ENCODE results near the gene CYP46A1.

Gene CYP46A1

GRCh38 chr14:99678198-99678597 lies 5.9 kb upstream of the CYP46A1 start:
- Histone ChIP-seq H3K36me3 (ENCODE audit: control insufficient read depth in 4 of 4, insufficient read depth in 4 of 4, low read length in 3 of 4) (no peaks in the 10 kb centered on the region), H3K4me3 (ENCODE audit: control insufficient read depth in 1 of 7, extremely low read depth in 1 of 7, insufficient read depth in 4 of 7, low read depth in 2 of 7, low read length in 6 of 7) (no peak overlapping the region), H3K9me3 (ENCODE audit: control extremely low read depth in 1 of 5, control insufficient read depth in 4 of 5, insufficient read depth in 2 of 5, low read depth in 1 of 5, low read length in 4 of 5) (peaks cover 0 to 24% (median 9%) of the 10 kb centered on the region in 5 experiments), H3K4me1 (ENCODE audit: control extremely low read depth in 1 of 4, control insufficient read depth in 4 of 4, insufficient read depth in 4 of 4, low read length in 3 of 4) (peaks cover 0 to 5% (median 4%) of the 10 kb centered on the region in 4 experiments), H3K27ac (ENCODE audit: insufficient read depth in 1 of 2, low read depth in 1 of 2, low read length in 2 of 2, poor library complexity in 1 of 2, severe bottlenecking in 2 of 2) (no peak overlapping the region), H3K27me3 (replicated peaks in 2 of 5; ENCODE audit: control insufficient read depth in 4 of 5, insufficient read depth in 5 of 5, low read length in 4 of 5) (peaks cover 0 to 50% (median 7%) of the 10 kb centered on the region in 5 experiments)
- DNase-seq = no peak
- POLR2A ChIA-PET = no interaction called here
- CTCF ChIA-PET = interaction anchor here (1.0 to 1.5 kb wide), 3 partner anchors 10 to 17 kb away, joined by 3 to 5 read pairs (median 4); no protein-coding TSS in a partner anchor
- 100% methylated on average over 3 of the region's 6 CpGs for WGBS (ENCODE audit: insufficient coverage)

- Histone ChIP-seq H3K4me1 (ENCODE audit: control extremely low read depth in 1 of 4, control insufficient read depth in 4 of 4, insufficient read depth in 4 of 4, low read length in 3 of 4) (peaks cover 0 to 10% (median 8%) of the 10 kb centered on the region in 4 experiments), H3K36me3 (ENCODE audit: control insufficient read depth in 4 of 4, insufficient read depth in 4 of 4, low read length in 3 of 4) (no peaks in the 10 kb centered on the region), H3K4me3 (ENCODE audit: control insufficient read depth in 1 of 7, extremely low read depth in 1 of 7, insufficient read depth in 4 of 7, low read depth in 2 of 7, low read length in 6 of 7) (no peak overlapping the region), H3K9me3 (ENCODE audit: control extremely low read depth in 1 of 5, control insufficient read depth in 4 of 5, insufficient read depth in 2 of 5, low read depth in 1 of 5, low read length in 4 of 5) (peaks cover 0 to 24% (median 9%) of the 10 kb centered on the region in 5 experiments), H3K27ac (ENCODE audit: insufficient read depth in 1 of 2, low read depth in 1 of 2, low read length in 2 of 2, poor library complexity in 1 of 2, severe bottlenecking in 2 of 2) (no peak overlapping the region), H3K27me3 (replicated peaks in 2 of 5; ENCODE audit: control insufficient read depth in 4 of 5, insufficient read depth in 5 of 5, low read length in 4 of 5) (peaks cover 0 to 47% (median 6%) of the 10 kb centered on the region in 5 experiments)
- no peak for DNase-seq
- CTCF ChIA-PET = interaction anchor here (0.6 to 1.9 kb wide), 5 partner anchors 10 to 207 kb away, joined by 3 to 7 read pairs (median 4); no protein-coding TSS in a partner anchor
- 100% methylated on average over 2 of the region's 2 CpGs for WGBS (ENCODE audit: insufficient coverage)
- POLR2A ChIA-PET = interaction anchor here (0.6 kb wide), 1 partner anchor 267 kb away, joined by 3 read pairs; no protein-coding TSS in a partner anchor
These were observed 5.0 kb upstream of the CYP46A1 start for GRCh38 chr14:99679111-99679510.

DNA sequence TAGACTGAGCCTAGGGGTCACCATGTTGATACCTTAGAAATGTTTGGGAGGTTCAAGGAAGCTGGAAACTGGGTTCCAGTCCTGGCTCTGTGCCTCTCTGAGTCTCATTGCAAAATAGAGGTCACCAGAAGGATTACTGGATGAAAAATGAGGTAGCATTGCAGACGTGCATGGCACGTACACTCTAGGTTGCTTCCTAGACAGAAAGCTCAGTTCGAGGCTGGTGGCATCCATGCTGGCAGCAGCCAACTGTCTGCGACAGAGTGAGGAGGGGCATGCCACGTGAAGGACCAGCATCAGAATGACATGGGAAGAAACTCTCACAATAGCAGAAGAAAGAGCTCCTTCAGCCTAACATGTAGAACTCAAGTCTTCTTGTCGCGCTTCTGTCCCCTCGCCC lies 4.6 kb upstream of the CYP46A1 start:
- POLR2A ChIA-PET = interaction anchor here (0.6 kb wide), 1 partner anchor 266 kb away, joined by 3 read pairs; no protein-coding TSS in a partner anchor
- no peak for DNase-seq
- Histone ChIP-seq H3K27me3 (replicated peaks in 2 of 5; ENCODE audit: control insufficient read depth in 4 of 5, insufficient read depth in 5 of 5, low read length in 4 of 5) (peaks cover 0 to 44% (median 4%) of the 10 kb centered on the region in 5 experiments), H3K27ac (ENCODE audit: insufficient read depth in 1 of 2, low read depth in 1 of 2, low read length in 2 of 2, poor library complexity in 1 of 2, severe bottlenecking in 2 of 2) (no peak overlapping the region), H3K4me1 (ENCODE audit: control extremely low read depth in 1 of 4, control insufficient read depth in 4 of 4, insufficient read depth in 4 of 4, low read length in 3 of 4) (peaks cover 0 to 13% (median 11%) of the 10 kb centered on the region in 4 experiments), H3K9me3 (ENCODE audit: control extremely low read depth in 1 of 5, control insufficient read depth in 4 of 5, insufficient read depth in 2 of 5, low read depth in 1 of 5, low read length in 4 of 5) (peaks cover 0 to 24% (median 9%) of the 10 kb centered on the region in 5 experiments), H3K36me3 (ENCODE audit: control insufficient read depth in 4 of 4, insufficient read depth in 4 of 4, low read length in 3 of 4) (no peaks in the 10 kb centered on the region), H3K4me3 (ENCODE audit: control insufficient read depth in 1 of 7, extremely low read depth in 1 of 7, insufficient read depth in 4 of 7, low read depth in 2 of 7, low read length in 6 of 7) (no peak overlapping the region)
- WGBS (ENCODE audit: insufficient coverage) = 91% methylated on average over 8 of the region's 8 CpGs
- CTCF ChIA-PET = interaction anchor here (1.3 to 1.9 kb wide), 5 partner anchors 10 to 206 kb away, joined by 3 to 7 read pairs (median 4); no protein-coding TSS in a partner anchor

- Histone ChIP-seq H3K9me3 (ENCODE audit: control extremely low read depth in 1 of 5, control insufficient read depth in 4 of 5, insufficient read depth in 2 of 5, low read depth in 1 of 5, low read length in 4 of 5) (peaks cover 0 to 24% (median 9%) of the 10 kb centered on the region in 5 experiments), H3K27me3 (replicated peaks in 2 of 5; ENCODE audit: control insufficient read depth in 4 of 5, insufficient read depth in 5 of 5, low read length in 4 of 5) (peaks cover 0 to 45% (median 3%) of the 10 kb centered on the region in 5 experiments), H3K4me3 (ENCODE audit: control insufficient read depth in 1 of 7, extremely low read depth in 1 of 7, insufficient read depth in 4 of 7, low read depth in 2 of 7, low read length in 6 of 7) (no peak overlapping the region), H3K36me3 (ENCODE audit: control insufficient read depth in 4 of 4, insufficient read depth in 4 of 4, low read length in 3 of 4) (no peaks in the 10 kb centered on the region), H3K27ac (ENCODE audit: insufficient read depth in 1 of 2, low read depth in 1 of 2, low read length in 2 of 2, poor library complexity in 1 of 2, severe bottlenecking in 2 of 2) (no peak overlapping the region), H3K4me1 (ENCODE audit: control extremely low read depth in 1 of 4, control insufficient read depth in 4 of 4, insufficient read depth in 4 of 4, low read length in 3 of 4) (peaks cover 0 to 15% (median 13%) of the 10 kb centered on the region in 4 experiments)
- ChIA-PET POLR2A (no interaction called here), CTCF (interaction anchor here (1.4 to 1.9 kb wide), 4 partner anchors 9 to 267 kb away, joined by 3 to 7 read pairs (median 4); no protein-coding TSS in a partner anchor)
- DNase-seq = no peak
- WGBS (ENCODE audit: insufficient coverage) = 100% methylated on average over 1 of the region's 5 CpGs
These were observed 4.1 kb upstream of the CYP46A1 start for GRCh38 chr14:99679996-99680395.

- no peak for DNase-seq
- peaks cover 0 to 24% (median 9%) of the 10 kb centered on the region in 5 experiments for H3K9me3 ChIP-seq (ENCODE audit: control extremely low read depth in 1 of 5, control insufficient read depth in 4 of 5, insufficient read depth in 2 of 5, low read depth in 1 of 5, low read length in 4 of 5)
- H3K4me1 ChIP-seq (ENCODE audit: control extremely low read depth in 1 of 4, control insufficient read depth in 4 of 4, insufficient read depth in 4 of 4, low read length in 3 of 4) = peaks cover 0 to 15% (median 13%) of the 10 kb centered on the region in 4 experiments
- no peak overlapping the region for H3K27ac ChIP-seq (ENCODE audit: insufficient read depth in 1 of 2, low read depth in 1 of 2, low read length in 2 of 2, poor library complexity in 1 of 2, severe bottlenecking in 2 of 2)
- 97% methylated on average over 11 of the region's 12 CpGs for WGBS (ENCODE audit: insufficient coverage)
- ChIA-PET POLR2A (no interaction called here), CTCF (interaction anchor here (1.4 to 1.9 kb wide), 3 partner anchors 16 to 265 kb away, joined by 3 to 6 read pairs (median 3); no protein-coding TSS in a partner anchor)
- peaks cover 0 to 45% (median 6%) of the 10 kb centered on the region in 5 experiments for H3K27me3 ChIP-seq (replicated peaks in 2 of 5; ENCODE audit: control insufficient read depth in 4 of 5, insufficient read depth in 5 of 5, low read length in 4 of 5)
- no peaks in the 10 kb centered on the region for H3K36me3 ChIP-seq (ENCODE audit: control insufficient read depth in 4 of 4, insufficient read depth in 4 of 4, low read length in 3 of 4)
- H3K4me3 ChIP-seq (ENCODE audit: control insufficient read depth in 1 of 7, extremely low read depth in 1 of 7, insufficient read depth in 4 of 7, low read depth in 2 of 7, low read length in 6 of 7) = no peak overlapping the region
These were observed 2.8 kb upstream of the CYP46A1 start for GRCh38 chr14:99681101-99681831.

DNA sequence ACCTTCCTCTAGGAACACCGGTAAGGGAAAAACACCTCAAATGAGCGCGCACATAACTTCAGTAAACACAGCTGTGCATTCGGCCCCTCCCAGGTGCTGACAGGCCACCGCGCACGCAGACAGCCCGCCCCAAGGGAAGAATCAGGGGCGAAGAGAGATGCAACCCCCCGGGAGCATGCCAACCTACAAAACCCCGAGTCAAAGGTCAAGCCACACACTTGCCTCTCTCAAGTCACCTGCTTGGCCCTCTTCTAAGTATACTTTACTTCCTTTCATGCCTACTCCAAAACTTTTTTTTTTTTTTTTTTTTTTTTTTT lies 2.3 kb upstream of the CYP46A1 start:
- WGBS (ENCODE audit: insufficient coverage) = 98% methylated on average over 8 of the region's 11 CpGs
- Histone ChIP-seq H3K9me3 (ENCODE audit: control extremely low read depth in 1 of 5, control insufficient read depth in 4 of 5, insufficient read depth in 2 of 5, low read depth in 1 of 5, low read length in 4 of 5) (peaks cover 0 to 23% (median 9%) of the 10 kb centered on the region in 5 experiments), H3K36me3 (ENCODE audit: control insufficient read depth in 4 of 4, insufficient read depth in 4 of 4, low read length in 3 of 4) (no peaks in the 10 kb centered on the region), H3K4me3 (ENCODE audit: control insufficient read depth in 1 of 7, extremely low read depth in 1 of 7, insufficient read depth in 4 of 7, low read depth in 2 of 7, low read length in 6 of 7) (no peak overlapping the region), H3K4me1 (ENCODE audit: control extremely low read depth in 1 of 4, control insufficient read depth in 4 of 4, insufficient read depth in 4 of 4, low read length in 3 of 4) (peaks cover 0 to 18% (median 13%) of the 10 kb centered on the region in 4 experiments), H3K27me3 (replicated peaks in 2 of 5; ENCODE audit: control insufficient read depth in 4 of 5, insufficient read depth in 5 of 5, low read length in 4 of 5) (peaks cover 0 to 45% (median 7%) of the 10 kb centered on the region in 5 experiments), H3K27ac (ENCODE audit: insufficient read depth in 1 of 2, low read depth in 1 of 2, low read length in 2 of 2, poor library complexity in 1 of 2, severe bottlenecking in 2 of 2) (no peak overlapping the region)
- no peak for DNase-seq
- CTCF ChIA-PET = no interaction called here
- POLR2A ChIA-PET = no interaction called here
